ENCODE measurements around the gene SLCO1A2.
A peak's percentile ranks its signal among the peaks of the same experiment; 100 is the strongest.

SLCO1A2 gene

GRCh38 chr12:21328578-21328977 lies 6.1 kb downstream of the SLCO1A2 start:
- DNase-seq: no peak

- DNase-seq: peak in 5 of 56 donors; percentile 15 to 58 (median 32)
These were observed 10.2 kb downstream of the SLCO1A2 start for GRCh38 chr12:21324551-21324950.

- DNase-seq: no peak
These were observed 11.0 kb downstream of the SLCO1A2 start for GRCh38 chr12:21323736-21324135.

GRCh38 chr12:21308785-21309184 lies 25.9 kb downstream of the SLCO1A2 start:
- no peak for DNase-seq

- DNase-seq: no peak
These were observed 29.1 kb downstream of the SLCO1A2 start for GRCh38 chr12:21305661-21306060.

GRCh38 chr12:21300632-21301031 lies 34.1 kb downstream of the SLCO1A2 start:
- no peak for DNase-seq

GRCh38 chr12:21296751-21297406 lies 37.8 kb downstream of the SLCO1A2 start:
- peak in 1 of 56 donors; percentile 3 for DNase-seq

- DNase-seq: no peak
These were observed 38.4 kb downstream of the SLCO1A2 start for GRCh38 chr12:21296348-21296747.

- no peak for DNase-seq
These were observed 40.5 kb downstream of the SLCO1A2 start for GRCh38 chr12:21294176-21294575.

- no peak for DNase-seq
These were observed 42.6 kb downstream of the SLCO1A2 start for GRCh38 chr12:21292111-21292510.

GRCh38 chr12:21289698-21290097 lies 45.0 kb downstream of the SLCO1A2 start:
- no peak for DNase-seq

- DNase-seq: no peak
These were observed 57.9 kb downstream of the SLCO1A2 start for GRCh38 chr12:21276826-21277225.

GRCh38 chr12:21265932-21266331 lies 68.8 kb downstream of the SLCO1A2 start:
- DNase-seq: no peak

GRCh38 chr12:21264232-21264631 lies 70.5 kb downstream of the SLCO1A2 start:
- DNase-seq: no peak

GRCh38 chr12:21257172-21257571 lies 77.5 kb downstream of the SLCO1A2 start:
- no peak for DNase-seq

- no peak for DNase-seq
These were observed 82.6 kb downstream of the SLCO1A2 start for GRCh38 chr12:21252070-21252469.

GRCh38 chr12:21248679-21249078 lies 86.0 kb downstream of the SLCO1A2 start:
- DNase-seq: no peak

GRCh38 chr12:21239866-21240265 lies 94.9 kb downstream of the SLCO1A2 start:
- no peak for DNase-seq

- DNase-seq: no peak
These were observed 100.3 kb downstream of the SLCO1A2 start for GRCh38 chr12:21234395-21234794.

- DNase-seq: no peak
These were observed 110.8 kb downstream of the SLCO1A2 start for GRCh38 chr12:21223930-21224329.

- no peak for DNase-seq
These were observed 112.9 kb downstream of the SLCO1A2 start for GRCh38 chr12:21221778-21222177.

- DNase-seq: no peak
These were observed 113.6 kb downstream of the SLCO1A2 start for GRCh38 chr12:21221072-21221471.

- DNase-seq: no peak
These were observed 114.5 kb downstream of the SLCO1A2 start for GRCh38 chr12:21220266-21220665.

GRCh38 chr12:21219206-21219605 lies 115.5 kb downstream of the SLCO1A2 start:
- no peak for DNase-seq
